Left kidney (tissue), 8 donors: ENCODE measurements around the gene CDY2A. TPM values are rescaled to one million over a fixed set of nuclear protein-coding genes. Genes with fewer than 3 reads are reported as not detected.
"Not testable (repeated sequence)": the region's sequence is repeated elsewhere in the genome, so short reads cannot be mapped to it uniquely, and the experiment has no call there.

ENCODE experiments used
- DNase-seq: peaks from one replicate; pipeline ENCODE4 v3.0.0-alpha.2; 2013
- long read RNA-seq, 8 donors: transcript quantifications; one replicate each; lab custom pipeline, GENCODE V29; 2026
- polyA plus RNA-seq: library from polyadenylated mRNA; unstranded; fragments of 120-200 nt; gene quantifications from one replicate; pipeline ENCODE4 v1.2.1, GENCODE V29; 2013; ENCODE audit not compliant: insufficient read length

The CDY2A gene
- not detected for polyA plus RNA-seq
- long read RNA-seq, donor 1 = 0 reads
- long read RNA-seq, donor 2 = 0 reads
- long read RNA-seq, donor 3 = 0 reads
- long read RNA-seq, donor 4 = 0 reads
- long read RNA-seq, donor 5 = 0 reads
- long read RNA-seq, donor 6 = 0 reads
- long read RNA-seq, donor 7 = 0 reads
- long read RNA-seq, donor 8 = 0 reads

GRCh38 chrY:18025487-18025886, at the start of gene CDY2A:
CDY2A (plus strand) TSS chrY:18025787; CDS start chrY:18026115, 328 bp downstream.
- DNase-seq = not testable (repeated sequence)

- DNase-seq = not testable (repeated sequence)
Measured at GRCh38 chrY:17997586-17997985, 28.0 kb upstream of the CDY2A start.

- DNase-seq = not testable (repeated sequence)
Measured at GRCh38 chrY:17998266-17998665, 27.3 kb upstream of the CDY2A start.

- not testable (repeated sequence) for DNase-seq
Measured at GRCh38 chrY:18023897-18024296, 1.7 kb upstream of the CDY2A start.

- not testable (repeated sequence) for DNase-seq
Measured at GRCh38 chrY:18028845-18029244, 3.3 kb downstream of the CDY2A start.

GRCh38 chrY:18030178-18030577, 4.6 kb downstream of the CDY2A start:
- not testable (repeated sequence) for DNase-seq

GRCh38 chrY:18034100-18034814, 8.7 kb downstream of the CDY2A start:
- not testable (repeated sequence) for DNase-seq

- DNase-seq = not testable (repeated sequence)
Measured at GRCh38 chrY:18034864-18035263, 9.3 kb downstream of the CDY2A start.

GRCh38 chrY:18044990-18045389, 19.4 kb downstream of the CDY2A start:
- DNase-seq = not testable (repeated sequence)

GRCh38 chrY:18048149-18049040, 22.8 kb downstream of the CDY2A start:
- DNase-seq = not testable (repeated sequence)

- DNase-seq = not testable (repeated sequence)
Measured at GRCh38 chrY:18049061-18049460, 23.5 kb downstream of the CDY2A start.

GRCh38 chrY:18056473-18056872, 30.9 kb downstream of the CDY2A start:
- DNase-seq = not testable (repeated sequence)

- not testable (repeated sequence) for DNase-seq
Measured at GRCh38 chrY:18073464-18073863, 47.9 kb downstream of the CDY2A start.

Other genes starting within 250 kb of the CDY2A start
- not detected for gene CDY2B, start 145.6 kb upstream of the CDY2A start, polyA plus RNA-seq